PC-9 (cell line): Measurements from ENCODE around the gene ANO1. TPM values are rescaled to one million over a fixed set of nuclear protein-coding genes. Genes with fewer than 3 reads are reported as not detected.

Experiments
- BruUV-seq: library from RNA; stranded (reverse); fragments of 400-500 nt; replicated peaks from 2 replicates; lab custom pipeline; 2021; lab: Mats Ljungman, UMichigan
- CTCF ChIA-PET: fragments of 300-600 bp; sonication (Branson Sonifier 250); formaldehyde crosslinking; loops from one replicate; lab custom pipeline; 2022; ENCODE audit warnings: antibody characterized with exemption; lab: Charles Lee
- POLR2A ChIA-PET: fragments of 300-600 bp; sonication (Branson Sonifier 250); formaldehyde crosslinking; loops from one replicate; lab custom pipeline; 2022; ENCODE audit warnings: antibody characterized with exemption; ENCODE audit not compliant: unreplicated experiment; lab: Charles Lee
- DNase-seq, 2 experiments: peaks; one replicate each; pipeline versions ENCODE4 v3.0.0 to v3.0.0-alpha.2; 2015 to 2022; ENCODE audit warnings: mixed read lengths in 1 of 2
- H2AFZ ChIP-seq: fragments of 200-600 bp; sonication (generic); 2 replicates; pipeline ENCODE4 v1.8.1; 2017; ENCODE audit warnings: antibody characterized with exemption
- H3F3A ChIP-seq: fragments of 200-600 bp; sonication (generic); 2 replicates; pipeline ENCODE4 v1.8.1; 2017; ENCODE audit warnings: antibody characterized with exemption, mild to moderate bottlenecking, low read depth; ENCODE audit not compliant: insufficient read depth
- H3K27ac ChIP-seq: fragments of 200-600 bp; sonication (generic); 2 replicates; pipeline ENCODE4 v1.6.1; 2016; ENCODE audit warnings: mixed run types
- H3K27me3 ChIP-seq: fragments of 200-600 bp; sonication (generic); 2 replicates; pipeline ENCODE4 v1.6.1; 2016; ENCODE audit warnings: low read depth, mixed run types; ENCODE audit not compliant: insufficient read depth
- H3K36me3 ChIP-seq: fragments of 200-600 bp; sonication (generic); 2 replicates; pipeline ENCODE4 v1.6.1; 2016; ENCODE audit warnings: low read depth, mixed run types
- H3K4me1 ChIP-seq: fragments of 200-600 bp; sonication (generic); replicated peaks from 2 replicates; pipeline ENCODE4 v1.6.1; 2016; ENCODE audit warnings: mixed run types; ENCODE audit not compliant: insufficient read depth
- H3K4me2 ChIP-seq: fragments of 200-600 bp; sonication (generic); 2 replicates; pipeline ENCODE4 v1.6.1; 2017; ENCODE audit warnings: mixed run types
- H3K4me3 ChIP-seq: fragments of 200-600 bp; sonication (generic); 2 replicates; pipeline ENCODE4 v1.6.1; 2016; ENCODE audit warnings: mixed run types
- H3K79me2 ChIP-seq: fragments of 200-600 bp; sonication (generic); 2 replicates; pipeline ENCODE4 v1.6.1; 2017; ENCODE audit warnings: low read depth, mixed run types
- H3K9me2 ChIP-seq: fragments of 200-600 bp; sonication (generic); 2 replicates; pipeline ENCODE4 v1.8.1; 2017; ENCODE audit warnings: mild to moderate bottlenecking; ENCODE audit not compliant: insufficient read depth
- H3K9me3 ChIP-seq: fragments of 200-600 bp; sonication (generic); 2 replicates; pipeline ENCODE4 v1.8.1; 2016; ENCODE audit warnings: low read depth; ENCODE audit not compliant: insufficient read depth
- H4K20me1 ChIP-seq: fragments of 200-600 bp; sonication (generic); 2 replicates; pipeline ENCODE4 v1.8.1; 2017; ENCODE audit not compliant: insufficient read depth
- EZH2 ChIP-seq: fragments of 200-600 bp; sonication (generic); IDR thresholded peaks from 2 replicates; pipeline ENCODE4 v1.8.0; 2017; ENCODE audit warnings: antibody characterized with exemption, low read depth
- intact Hi-C: fragments of 100-400 bp; cut with micrococcal nuclease; formaldehyde crosslinking; loops from one replicate; pipeline ENCODE4 v1.10.0; 2022; ENCODE audit not compliant: unreplicated experiment
- total RNA-seq: library from RNA; stranded (reverse); gene quantifications from 2 replicates; pipeline ENCODE4 v1.2.3, GENCODE V29; 2021
- TF ChIP-seq, protein P1 (sequence below): fragments of 200-600 bp; sonication (generic); conservative IDR thresholded peaks from 2 replicates; pipeline ENCODE4 v1.6.1; 2017; ENCODE audit warnings: mixed run types, antibody characterized with exemption, mild to moderate bottlenecking, moderate library complexity

Gene ANO1
- total RNA-seq, 1 experiment from 2014 or later, result 107 TPM

DNA sequence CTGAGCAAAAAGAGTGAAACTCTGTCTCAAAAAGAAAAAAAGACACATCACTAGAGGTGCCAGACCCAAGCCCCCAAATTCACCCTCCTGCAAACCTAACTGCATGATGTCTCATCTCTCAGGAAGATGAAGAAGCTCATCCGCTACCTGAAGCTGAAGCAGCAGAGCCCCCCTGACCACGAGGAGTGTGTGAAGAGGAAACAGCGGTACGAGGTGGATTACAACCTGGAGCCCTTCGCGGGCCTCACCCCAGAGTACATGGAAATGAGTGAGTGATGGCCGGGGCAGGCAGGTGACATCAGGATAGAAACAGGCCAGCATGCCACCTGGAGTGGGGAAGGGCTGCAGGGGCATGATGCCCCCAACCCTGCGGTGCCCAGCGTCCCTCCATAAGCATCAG lies 89.0 kb downstream of the ANO1 start:
- Histone ChIP-seq H3K27me3 (no peaks in the 10 kb centered on the region), H3K27ac (no peak overlapping the region), H3K9me3 (no peaks in the 10 kb centered on the region), H3K4me1 (no peaks in the 10 kb centered on the region), H3K4me2 (no peak overlapping the region), H3K79me2 (no peaks in the 10 kb centered on the region), H3K9me2 (no peaks in the 10 kb centered on the region), H4K20me1 (peaks cover 21% of the 10 kb centered on the region), H3K4me3 (no peak overlapping the region), H3F3A (peaks cover 71% of the 10 kb centered on the region), H3K36me3 (peaks cover 73% of the 10 kb centered on the region), H2AFZ (no peak overlapping the region)
- ChIA-PET CTCF (no interaction called here), POLR2A (no interaction called here)
- TF ChIP-seq, protein P1, sequence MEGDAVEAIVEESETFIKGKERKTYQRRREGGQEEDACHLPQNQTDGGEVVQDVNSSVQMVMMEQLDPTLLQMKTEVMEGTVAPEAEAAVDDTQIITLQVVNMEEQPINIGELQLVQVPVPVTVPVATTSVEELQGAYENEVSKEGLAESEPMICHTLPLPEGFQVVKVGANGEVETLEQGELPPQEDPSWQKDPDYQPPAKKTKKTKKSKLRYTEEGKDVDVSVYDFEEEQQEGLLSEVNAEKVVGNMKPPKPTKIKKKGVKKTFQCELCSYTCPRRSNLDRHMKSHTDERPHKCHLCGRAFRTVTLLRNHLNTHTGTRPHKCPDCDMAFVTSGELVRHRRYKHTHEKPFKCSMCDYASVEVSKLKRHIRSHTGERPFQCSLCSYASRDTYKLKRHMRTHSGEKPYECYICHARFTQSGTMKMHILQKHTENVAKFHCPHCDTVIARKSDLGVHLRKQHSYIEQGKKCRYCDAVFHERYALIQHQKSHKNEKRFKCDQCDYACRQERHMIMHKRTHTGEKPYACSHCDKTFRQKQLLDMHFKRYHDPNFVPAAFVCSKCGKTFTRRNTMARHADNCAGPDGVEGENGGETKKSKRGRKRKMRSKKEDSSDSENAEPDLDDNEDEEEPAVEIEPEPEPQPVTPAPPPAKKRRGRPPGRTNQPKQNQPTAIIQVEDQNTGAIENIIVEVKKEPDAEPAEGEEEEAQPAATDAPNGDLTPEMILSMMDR, result no peak
- TF ChIP-seq EZH2, result no peak
- intact Hi-C loops, result no loop called here
- no peak for DNase-seq
- BruUV-seq, result no TSS peak

DNA sequence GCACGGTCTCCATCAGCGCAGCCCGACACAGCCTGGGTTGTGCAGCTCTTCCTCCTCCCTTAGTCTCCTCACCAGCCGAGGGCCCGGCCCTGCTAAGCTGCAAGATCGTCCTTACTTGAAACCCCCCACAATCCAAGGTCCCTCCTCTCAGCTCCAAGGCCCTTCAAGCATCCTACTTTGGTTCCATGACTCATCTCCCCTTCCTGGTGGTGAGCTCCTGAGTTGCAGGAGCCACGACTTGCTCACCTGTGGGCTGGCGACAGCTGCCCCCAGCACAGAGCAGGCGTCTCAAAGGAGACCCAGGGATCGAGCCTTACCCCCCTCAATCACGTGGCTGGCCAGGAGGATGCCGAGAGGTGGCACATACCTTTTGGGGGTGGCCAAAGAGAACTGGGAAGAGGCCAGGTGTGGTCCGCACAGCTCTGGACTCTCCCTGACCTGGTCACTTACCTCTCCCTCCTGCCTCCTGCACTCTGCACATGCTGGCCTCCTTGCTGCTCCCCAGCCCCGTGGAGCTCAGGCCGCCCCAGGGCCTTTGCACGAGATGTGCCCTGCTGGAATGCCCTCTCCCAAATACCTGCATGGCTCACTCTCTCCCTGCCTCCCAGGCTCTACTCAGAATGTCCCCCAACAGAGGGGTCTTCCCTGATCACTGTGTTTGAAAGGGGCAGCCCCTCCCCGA lies 89.7 kb downstream of the ANO1 start:
- H3K4me3 ChIP-seq, result no peak overlapping the region
- no TSS peak for BruUV-seq
- no peak overlapping the region for H3K27ac ChIP-seq
- ChIA-PET POLR2A (no interaction called here), CTCF (no interaction called here)
- H3K4me2 ChIP-seq, result no peak overlapping the region
- no peak overlapping the region for H2AFZ ChIP-seq
- peaks cover 73% of the 10 kb centered on the region for H3K36me3 ChIP-seq
- intact Hi-C loops, result no loop called here
- TF ChIP-seq, protein P1, result no peak
- TF ChIP-seq EZH2, result no peak
- no peak for DNase-seq
- peaks cover 22% of the 10 kb centered on the region for H4K20me1 ChIP-seq
- no peaks in the 10 kb centered on the region for H3K4me1 ChIP-seq
- no peaks in the 10 kb centered on the region for H3K79me2 ChIP-seq
- no peaks in the 10 kb centered on the region for H3K9me2 ChIP-seq
- H3K9me3 ChIP-seq, result no peaks in the 10 kb centered on the region
- peaks cover 73% of the 10 kb centered on the region for H3F3A ChIP-seq
- no peaks in the 10 kb centered on the region for H3K27me3 ChIP-seq

DNA sequence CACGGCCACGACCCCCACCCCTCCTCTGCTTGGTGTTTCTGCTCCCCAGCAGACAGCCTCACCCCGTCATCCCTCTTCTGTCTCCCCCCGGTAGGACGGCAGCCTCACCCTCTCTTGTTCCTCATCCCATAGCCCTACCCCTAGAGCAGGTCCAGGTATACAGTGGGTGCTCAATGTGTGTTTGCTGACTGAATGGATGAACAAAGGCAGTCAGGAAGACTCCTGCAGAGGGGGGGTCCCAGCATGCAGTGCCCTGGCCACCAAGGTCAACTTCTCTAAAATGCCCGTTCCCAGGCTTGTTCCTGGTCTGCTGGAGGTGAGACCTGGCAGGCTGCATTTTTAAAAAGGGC lies 90.3 kb downstream of the ANO1 start:
- no peaks in the 10 kb centered on the region for H3K9me2 ChIP-seq
- H3K27me3 ChIP-seq, result no peaks in the 10 kb centered on the region
- H3K4me1 ChIP-seq, result no peaks in the 10 kb centered on the region
- no peak for DNase-seq
- ChIA-PET CTCF (no interaction called here), POLR2A (interaction anchor here (0.6 kb wide), 1 partner anchor 29 kb away, joined by 3 read pairs; no protein-coding TSS in a partner anchor)
- H3K27ac ChIP-seq, result no peak overlapping the region
- H3K9me3 ChIP-seq, result no peaks in the 10 kb centered on the region
- no peaks in the 10 kb centered on the region for H3K79me2 ChIP-seq
- H3K36me3 ChIP-seq, result peaks cover 73% of the 10 kb centered on the region
- no TSS peak for BruUV-seq
- H3K4me3 ChIP-seq, result no peak overlapping the region
- TF ChIP-seq, protein P1, result no peak
- no peak for TF ChIP-seq EZH2
- H4K20me1 ChIP-seq, result peaks cover 17% of the 10 kb centered on the region
- H3F3A ChIP-seq, result peaks cover 73% of the 10 kb centered on the region
- no peak overlapping the region for H3K4me2 ChIP-seq
- H2AFZ ChIP-seq, result no peak overlapping the region
- intact Hi-C loops, result no loop called here
